ENCODE results near the gene STK39. TPM values are rescaled to one million over a fixed set of nuclear protein-coding genes. Genes with fewer than 3 reads are reported as not detected.

The STK39 gene
- total RNA-seq, 1 donor from 2014 or later: 18.5 TPM

DNA sequence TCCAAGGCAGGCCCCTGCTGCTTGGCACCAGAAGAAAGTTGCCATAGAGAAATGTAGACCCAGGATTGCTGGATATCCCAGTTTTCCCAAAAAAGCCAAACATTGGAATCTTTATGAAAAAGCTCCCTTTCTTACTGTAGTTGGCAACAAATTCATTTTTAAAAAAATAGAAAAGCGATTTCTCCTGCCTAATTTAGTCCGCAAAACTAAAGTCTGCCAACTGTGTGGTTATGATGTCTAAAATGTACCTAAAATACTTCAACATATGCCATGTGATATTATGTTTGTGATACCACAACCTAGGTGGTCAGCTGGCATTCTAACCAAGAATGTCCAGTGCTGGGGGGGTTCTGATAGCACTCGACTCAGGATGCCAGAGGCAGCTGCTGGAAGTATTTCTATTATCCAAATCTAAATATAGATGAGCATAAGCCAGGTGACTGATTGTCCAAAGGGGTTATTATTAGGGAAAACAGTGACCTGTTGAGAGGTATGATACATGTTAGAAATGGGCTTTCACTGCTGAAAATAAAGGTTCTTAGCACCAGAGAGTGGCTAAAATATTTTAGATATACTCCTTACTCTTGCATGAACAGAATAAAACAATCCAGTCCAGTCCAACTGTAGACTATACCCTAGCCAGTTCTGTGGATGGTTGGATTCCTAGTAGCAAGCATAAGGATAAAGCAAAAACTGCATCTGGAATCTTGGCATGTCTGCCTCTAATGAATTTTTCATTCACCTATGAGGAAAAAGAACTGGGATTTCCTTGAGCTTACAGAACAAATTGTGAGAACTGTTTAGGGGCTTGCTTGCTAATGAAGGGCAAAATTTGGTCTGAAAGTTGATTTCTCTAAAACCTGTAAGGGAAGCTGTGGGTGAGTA lies 101.7 kb downstream of the STK39 start:
- TF ChIP-seq, protein P1, sequence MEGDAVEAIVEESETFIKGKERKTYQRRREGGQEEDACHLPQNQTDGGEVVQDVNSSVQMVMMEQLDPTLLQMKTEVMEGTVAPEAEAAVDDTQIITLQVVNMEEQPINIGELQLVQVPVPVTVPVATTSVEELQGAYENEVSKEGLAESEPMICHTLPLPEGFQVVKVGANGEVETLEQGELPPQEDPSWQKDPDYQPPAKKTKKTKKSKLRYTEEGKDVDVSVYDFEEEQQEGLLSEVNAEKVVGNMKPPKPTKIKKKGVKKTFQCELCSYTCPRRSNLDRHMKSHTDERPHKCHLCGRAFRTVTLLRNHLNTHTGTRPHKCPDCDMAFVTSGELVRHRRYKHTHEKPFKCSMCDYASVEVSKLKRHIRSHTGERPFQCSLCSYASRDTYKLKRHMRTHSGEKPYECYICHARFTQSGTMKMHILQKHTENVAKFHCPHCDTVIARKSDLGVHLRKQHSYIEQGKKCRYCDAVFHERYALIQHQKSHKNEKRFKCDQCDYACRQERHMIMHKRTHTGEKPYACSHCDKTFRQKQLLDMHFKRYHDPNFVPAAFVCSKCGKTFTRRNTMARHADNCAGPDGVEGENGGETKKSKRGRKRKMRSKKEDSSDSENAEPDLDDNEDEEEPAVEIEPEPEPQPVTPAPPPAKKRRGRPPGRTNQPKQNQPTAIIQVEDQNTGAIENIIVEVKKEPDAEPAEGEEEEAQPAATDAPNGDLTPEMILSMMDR (IDR thresholded peaks at IDR 0.05): no peak
- no peak for ATAC-seq (ENCODE audit: low read depth)
- no peaks in the 10 kb centered on the region for H3K4me1 Mint-ChIP-seq
- DNase-seq: no peak
- no peak overlapping the region for H3K4me3 Mint-ChIP-seq
- intact Hi-C loops (cut with micrococcal nuclease): no loop called here
- H3K36me3 Mint-ChIP-seq (ENCODE audit: low read depth): peaks cover 7% of the 10 kb centered on the region
- ChIA-PET POLR2A (no interaction called here), CTCF (interaction anchor here (0.9 to 1.7 kb wide), 2 partner anchors 15 to 104 kb away, joined by 3 to 4 read pairs; no protein-coding TSS in a partner anchor)
- no peaks in the 10 kb centered on the region for H3K27me3 Mint-ChIP-seq
- no peak overlapping the region for H3K27ac Mint-ChIP-seq
- H3K9me3 Mint-ChIP-seq: no peaks in the 10 kb centered on the region

DNA sequence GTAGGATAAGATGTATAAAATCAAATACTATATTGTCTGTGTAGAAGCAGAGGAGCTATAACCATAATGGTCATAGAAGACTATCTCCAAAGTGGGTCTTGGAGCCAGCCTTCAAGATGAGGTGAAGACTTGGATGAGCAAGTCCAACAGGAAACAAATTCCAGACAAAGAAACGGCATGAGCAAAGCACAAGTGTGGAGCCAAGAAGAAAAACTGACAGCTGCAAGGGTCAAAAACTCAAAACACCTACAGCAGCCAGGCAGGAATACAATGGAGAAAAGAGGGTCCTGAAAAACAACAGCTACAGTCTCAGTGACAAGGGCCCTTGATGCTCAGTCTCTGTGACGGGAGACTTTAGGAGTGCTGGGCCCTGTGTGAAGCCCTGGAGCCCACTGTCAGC lies 102.4 kb downstream of the STK39 start:
- H3K4me1 Mint-ChIP-seq: no peaks in the 10 kb centered on the region
- H3K36me3 Mint-ChIP-seq (ENCODE audit: low read depth): peaks cover 7% of the 10 kb centered on the region

DNA sequence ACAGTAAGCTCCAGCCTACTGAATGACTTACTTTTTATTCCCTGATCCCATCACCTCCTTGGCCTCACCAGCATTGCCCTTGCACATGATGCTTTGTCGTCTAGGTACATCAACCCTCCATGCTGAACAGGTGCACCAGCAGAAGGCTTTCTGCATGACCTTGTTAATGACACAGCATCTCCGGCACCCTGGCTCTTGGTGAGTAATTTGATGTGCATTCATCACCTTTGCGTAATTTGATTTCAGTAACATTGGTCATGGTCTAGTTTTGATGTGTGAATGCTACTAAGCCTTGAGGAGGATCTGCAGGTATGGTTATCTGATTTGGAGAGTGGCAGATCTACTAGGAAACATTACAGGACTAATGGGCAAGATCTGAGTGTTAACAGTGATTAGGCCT lies 103.6 kb downstream of the STK39 start:
- ChIA-PET CTCF (no interaction called here), POLR2A (no interaction called here)
- Mint-ChIP-seq H3K9me3 (no peaks in the 10 kb centered on the region), H3K27ac (no peak overlapping the region), H3K4me3 (no peak overlapping the region), H3K4me1 (no peaks in the 10 kb centered on the region), H3K36me3 (ENCODE audit: low read depth) (peaks cover 6% of the 10 kb centered on the region), H3K27me3 (no peaks in the 10 kb centered on the region)
- intact Hi-C loops (cut with micrococcal nuclease): no loop called here
- TF ChIP-seq, protein P1 (IDR thresholded peaks at IDR 0.05): no peak
- ATAC-seq (ENCODE audit: low read depth) (no peak), DNase-seq (no peak)

More for the DNA sequence above, 102.4 kb downstream of the STK39 start:
- DNase-seq (no peak), ATAC-seq (ENCODE audit: low read depth) (no peak)
- CTCF ChIA-PET: interaction anchor here (0.9 to 1.7 kb wide), 2 partner anchors 16 to 103 kb away, joined by 3 to 4 read pairs; no protein-coding TSS in a partner anchor
- H3K27ac Mint-ChIP-seq: no peak overlapping the region
- POLR2A ChIA-PET: no interaction called here
- TF ChIP-seq, protein P1 (IDR thresholded peaks at IDR 0.05): no peak
- intact Hi-C loops (cut with micrococcal nuclease): no loop called here
- H3K27me3 Mint-ChIP-seq: no peaks in the 10 kb centered on the region
- H3K4me3 Mint-ChIP-seq: no peak overlapping the region
- H3K9me3 Mint-ChIP-seq: no peaks in the 10 kb centered on the region

DNA sequence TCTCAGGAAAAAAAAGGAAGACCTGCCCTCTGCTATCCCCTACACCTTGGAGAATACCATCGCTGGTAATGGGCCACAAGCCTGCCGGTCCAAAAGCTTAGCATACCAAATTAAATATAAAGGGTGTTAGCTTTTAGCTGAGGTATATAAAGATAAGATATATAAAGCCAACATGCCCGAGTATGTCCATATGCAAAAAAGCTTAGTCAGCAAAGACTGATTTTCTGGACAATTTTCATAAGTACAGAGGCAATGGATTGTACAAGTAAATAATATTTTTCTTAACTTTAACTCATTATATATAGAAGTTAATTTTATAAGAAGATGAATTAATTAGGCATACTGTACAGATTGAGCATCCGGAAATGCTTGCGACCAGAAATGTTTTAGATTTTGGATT lies 106.5 kb downstream of the STK39 start:
- Mint-ChIP-seq H3K4me1 (peaks cover 21% of the 10 kb centered on the region), H3K36me3 (ENCODE audit: low read depth) (peaks cover 7% of the 10 kb centered on the region), H3K27ac (no peak overlapping the region), H3K9me3 (no peaks in the 10 kb centered on the region), H3K27me3 (no peaks in the 10 kb centered on the region), H3K4me3 (no peak overlapping the region)
- TF ChIP-seq, protein P1 (IDR thresholded peaks at IDR 0.05): no peak
- ChIA-PET CTCF (interaction anchor here (1.5 kb wide), 1 partner anchor 206 kb away, joined by 5 read pairs; no protein-coding TSS in a partner anchor), POLR2A (no interaction called here)
- ATAC-seq (ENCODE audit: low read depth): no peak
- DNase-seq: no peak
- intact Hi-C loops (cut with micrococcal nuclease): no loop called here

DNA sequence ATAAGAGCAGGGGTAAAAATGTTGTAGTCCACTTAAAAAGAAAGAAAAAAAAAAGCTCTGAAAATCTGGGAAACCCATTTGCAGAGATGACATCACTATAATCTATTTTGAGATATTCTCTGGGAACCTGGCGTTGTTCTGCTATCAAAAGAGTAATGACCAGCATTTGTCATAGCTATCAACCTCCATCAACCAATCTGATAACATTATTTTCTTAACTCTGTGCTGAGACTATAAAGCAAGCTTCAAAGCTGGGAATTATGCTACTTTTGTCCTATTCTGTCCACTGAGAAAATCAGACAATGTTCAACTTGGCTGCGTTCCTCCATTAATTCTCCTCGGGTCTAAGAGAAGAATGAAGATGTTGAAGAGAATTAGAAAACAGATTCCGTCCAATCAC lies 107.5 kb downstream of the STK39 start:
- H3K9me3 Mint-ChIP-seq: no peaks in the 10 kb centered on the region
- DNase-seq (no peak), ATAC-seq (ENCODE audit: low read depth) (no peak)
- TF ChIP-seq, protein P1 (IDR thresholded peaks at IDR 0.05): no peak
- intact Hi-C loops (cut with micrococcal nuclease): no loop called here
- POLR2A ChIA-PET: no interaction called here
- H3K27ac Mint-ChIP-seq: no peak overlapping the region
- peaks cover 12% of the 10 kb centered on the region for H3K36me3 Mint-ChIP-seq (ENCODE audit: low read depth)
- H3K4me3 Mint-ChIP-seq: no peak overlapping the region
- CTCF ChIA-PET: interaction anchor here (1.5 kb wide), 1 partner anchor 207 kb away, joined by 5 read pairs; no protein-coding TSS in a partner anchor
- H3K27me3 Mint-ChIP-seq: no peaks in the 10 kb centered on the region
- H3K4me1 Mint-ChIP-seq: peaks cover 21% of the 10 kb centered on the region

Data from activated B cell treated with CpG ODN at 0.5 μM for 24 hours (primary cell).